ENCODE data around the gene COX6B1.

The COX6B1 gene

GRCh38 chr19:35692010-35692409 lies 43.9 kb downstream of the COX6B1 start:
- no peak overlapping the region for H2AFZ ChIP-seq (ENCODE audit: low read length, unreplicated experiment)

GRCh38 chr19:35693422-35693821 lies 45.3 kb downstream of the COX6B1 start:
- Histone ChIP-seq H3K79me2 (ENCODE audit: control insufficient read depth, insufficient read depth, low read length, unreplicated experiment) (no peaks in the 10 kb centered on the region), H3K36me3 (ENCODE audit: insufficient read depth, low read length) (no peaks in the 10 kb centered on the region), H2AFZ (ENCODE audit: low read length, unreplicated experiment) (no peak overlapping the region), H3K4me3 (ENCODE audit: low read depth, low read length) (no peak overlapping the region), H3K27me3 (ENCODE audit: insufficient read depth, low read length) (no peaks in the 10 kb centered on the region), H3K27ac (ENCODE audit: low read depth, low read length) (no peak overlapping the region), H3K4me1 (ENCODE audit: control insufficient read depth, insufficient read depth, low read length, unreplicated experiment) (no peaks in the 10 kb centered on the region)

More at GRCh38 chr19:35692010-35692409, 43.9 kb downstream of the COX6B1 start:
- no peaks in the 10 kb centered on the region for H3K79me2 ChIP-seq (ENCODE audit: control insufficient read depth, insufficient read depth, low read length, unreplicated experiment)
- no peak overlapping the region for H3K27ac ChIP-seq (ENCODE audit: low read depth, low read length)
- no peaks in the 10 kb centered on the region for H3K36me3 ChIP-seq (ENCODE audit: insufficient read depth, low read length)
- no peaks in the 10 kb centered on the region for H3K4me1 ChIP-seq (ENCODE audit: control insufficient read depth, insufficient read depth, low read length, unreplicated experiment)
- no peak overlapping the region for H3K4me3 ChIP-seq (ENCODE audit: low read depth, low read length)
- H3K27me3 ChIP-seq (ENCODE audit: insufficient read depth, low read length), result no peaks in the 10 kb centered on the region

GRCh38 chr19:35693835-35694599 lies 45.9 kb downstream of the COX6B1 start:
- Histone ChIP-seq H3K36me3 (ENCODE audit: insufficient read depth, low read length) (no peaks in the 10 kb centered on the region), H3K4me3 (ENCODE audit: low read depth, low read length) (no peak overlapping the region), H3K79me2 (ENCODE audit: control insufficient read depth, insufficient read depth, low read length, unreplicated experiment) (no peaks in the 10 kb centered on the region), H3K27ac (ENCODE audit: low read depth, low read length) (no peak overlapping the region), H3K27me3 (ENCODE audit: insufficient read depth, low read length) (no peaks in the 10 kb centered on the region), H2AFZ (ENCODE audit: low read length, unreplicated experiment) (no peak overlapping the region), H3K4me1 (ENCODE audit: control insufficient read depth, insufficient read depth, low read length, unreplicated experiment) (no peaks in the 10 kb centered on the region)

DNA sequence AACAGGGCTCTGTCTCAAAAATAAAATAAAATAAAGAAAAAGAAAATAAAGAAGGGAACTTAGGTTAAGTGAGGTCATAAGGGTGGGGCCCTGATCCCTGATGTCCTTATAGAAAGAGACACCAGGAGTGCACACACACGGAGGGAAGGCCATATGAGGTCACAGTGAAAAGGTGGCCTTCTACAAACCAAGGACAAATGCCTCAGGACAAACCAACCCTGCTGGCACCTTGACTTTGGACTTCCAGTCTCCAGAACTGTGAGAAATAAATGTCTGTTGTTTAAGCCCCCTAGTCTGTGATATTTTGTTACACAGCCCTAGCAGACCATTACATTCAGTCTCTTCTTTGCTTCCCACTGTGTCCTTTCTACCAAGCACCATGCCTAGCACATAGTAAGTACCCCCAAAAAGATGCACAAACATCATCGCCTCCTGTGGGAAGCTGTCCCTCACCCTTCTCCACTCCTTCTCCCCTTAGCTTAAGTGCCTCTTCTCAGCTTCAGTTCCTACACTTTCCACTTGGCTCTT lies 47.8 kb downstream of the COX6B1 start:
- no peak overlapping the region for H3K4me3 ChIP-seq (ENCODE audit: low read depth, low read length)
- H3K79me2 ChIP-seq (ENCODE audit: control insufficient read depth, insufficient read depth, low read length, unreplicated experiment), result no peaks in the 10 kb centered on the region

DNA sequence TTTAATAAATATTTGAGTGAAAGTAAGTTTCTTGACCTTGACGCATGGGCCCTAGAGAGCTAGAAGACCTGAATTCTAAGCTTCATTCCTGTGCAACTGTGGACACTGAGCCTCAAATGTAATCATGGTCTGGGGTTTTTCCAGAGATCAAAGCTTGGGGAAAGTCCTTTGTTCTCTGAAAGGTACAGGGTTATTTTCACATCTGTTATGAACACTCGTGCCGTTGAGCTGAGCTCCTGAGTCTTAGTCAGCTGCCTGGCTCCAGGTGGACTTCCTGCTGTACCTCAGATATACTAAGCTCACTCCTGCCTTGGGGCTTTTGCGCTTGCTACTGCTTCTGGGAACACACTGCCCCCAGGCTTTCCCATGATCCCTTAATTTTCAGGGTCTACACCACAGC lies 48.7 kb downstream of the COX6B1 start:
- Histone ChIP-seq H3K4me3 (ENCODE audit: low read depth, low read length) (no peak overlapping the region), H3K27ac (ENCODE audit: low read depth, low read length) (no peak overlapping the region), H3K27me3 (ENCODE audit: insufficient read depth, low read length) (no peaks in the 10 kb centered on the region), H3K36me3 (ENCODE audit: insufficient read depth, low read length) (no peaks in the 10 kb centered on the region), H3K4me1 (ENCODE audit: control insufficient read depth, insufficient read depth, low read length, unreplicated experiment) (no peaks in the 10 kb centered on the region), H3K79me2 (ENCODE audit: control insufficient read depth, insufficient read depth, low read length, unreplicated experiment) (no peaks in the 10 kb centered on the region), H2AFZ (ENCODE audit: low read length, unreplicated experiment) (no peak overlapping the region)

More for the DNA sequence above, 47.8 kb downstream of the COX6B1 start:
- no peak overlapping the region for H2AFZ ChIP-seq (ENCODE audit: low read length, unreplicated experiment)
- H3K36me3 ChIP-seq (ENCODE audit: insufficient read depth, low read length), result no peaks in the 10 kb centered on the region
- H3K4me1 ChIP-seq (ENCODE audit: control insufficient read depth, insufficient read depth, low read length, unreplicated experiment), result no peaks in the 10 kb centered on the region
- H3K27ac ChIP-seq (ENCODE audit: low read depth, low read length), result no peak overlapping the region
- no peaks in the 10 kb centered on the region for H3K27me3 ChIP-seq (ENCODE audit: insufficient read depth, low read length)

DNA sequence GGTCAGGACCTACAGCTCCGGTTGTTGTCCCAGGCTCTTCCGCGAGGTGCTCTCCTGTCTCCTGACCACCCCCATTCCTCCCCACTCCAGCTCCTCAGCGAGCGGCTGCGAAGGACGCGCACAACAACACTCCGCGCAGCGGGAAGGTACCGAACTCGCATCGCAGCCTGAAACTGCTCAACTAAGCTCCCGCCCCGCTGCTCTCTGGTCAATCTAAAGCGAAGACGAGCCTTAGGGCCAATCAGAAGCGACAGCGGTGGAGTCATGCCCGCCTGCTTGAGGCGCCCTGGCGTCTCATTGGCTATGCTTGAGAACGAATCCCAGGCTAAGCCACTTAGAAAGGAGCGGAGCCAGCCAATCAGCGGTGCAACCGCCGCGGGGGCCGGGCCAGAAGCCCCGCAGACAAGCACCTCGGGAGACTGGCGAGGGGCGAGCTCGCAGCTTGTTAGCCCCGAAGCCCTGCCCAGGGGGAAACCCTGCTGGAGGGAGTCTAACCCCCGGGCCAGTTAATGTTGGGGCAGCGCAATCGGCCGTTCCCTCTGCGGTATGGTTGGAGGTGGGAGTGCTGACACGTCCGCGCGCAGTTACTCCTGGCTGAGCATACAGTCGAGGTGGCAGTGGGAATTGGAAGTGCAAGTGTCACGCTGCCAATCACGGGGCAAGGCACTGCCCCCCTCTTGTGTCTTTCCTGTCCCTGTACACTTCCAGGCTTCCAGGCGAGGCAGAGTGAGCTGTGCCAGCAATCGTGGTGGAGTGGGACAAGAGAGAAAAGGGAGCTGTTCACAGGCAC lies 54.3 kb downstream of the COX6B1 start:
- Histone ChIP-seq H2AFZ (ENCODE audit: low read length, unreplicated experiment) (peak overlapping the region; percentile 91), H3K36me3 (ENCODE audit: insufficient read depth, low read length) (no peaks in the 10 kb centered on the region), H3K4me1 (ENCODE audit: control insufficient read depth, insufficient read depth, low read length, unreplicated experiment) (no peaks in the 10 kb centered on the region), H3K27ac (ENCODE audit: low read depth, low read length) (no peak overlapping the region), H3K4me3 (ENCODE audit: low read depth, low read length) (peak overlapping the region; percentile 74), H3K79me2 (ENCODE audit: control insufficient read depth, insufficient read depth, low read length, unreplicated experiment) (no peaks in the 10 kb centered on the region), H3K27me3 (ENCODE audit: insufficient read depth, low read length) (no peaks in the 10 kb centered on the region)

DNA sequence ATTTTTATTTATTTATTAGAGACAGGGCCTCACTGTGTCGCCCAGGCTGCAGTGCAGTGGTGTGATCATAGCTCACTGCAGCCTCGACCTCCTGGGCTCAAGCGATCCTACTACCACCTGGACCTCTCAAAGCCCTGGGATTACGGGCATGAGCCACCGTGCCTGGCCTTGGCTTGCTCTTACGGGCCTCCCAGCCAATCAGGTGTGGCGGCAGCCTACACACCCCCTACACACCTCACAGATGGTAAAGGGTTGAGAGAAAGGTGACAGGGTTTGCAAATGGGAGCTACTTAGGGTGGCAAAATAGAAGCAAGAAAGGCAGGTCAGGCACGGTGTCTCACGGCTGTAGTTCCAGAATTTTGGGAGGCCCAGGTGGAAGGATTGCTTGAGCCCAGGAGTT lies 55.2 kb downstream of the COX6B1 start:
- H3K4me1 ChIP-seq (ENCODE audit: control insufficient read depth, insufficient read depth, low read length, unreplicated experiment), result no peaks in the 10 kb centered on the region

GRCh38 chr19:35704218-35704617 lies 56.1 kb downstream of the COX6B1 start, which contains the start of gene ZBTB32:
Gene ZBTB32, plus strand, starts transcription at chr19:35704558. Its CDS starts 10,069 bp downstream, at chr19:35714627.
- Histone ChIP-seq H3K4me3 (ENCODE audit: low read depth, low read length) (no peak within 1 kb of the TSS), H3K27me3 (ENCODE audit: insufficient read depth, low read length) (no peaks in the 10 kb centered on the region), H3K79me2 (ENCODE audit: control insufficient read depth, insufficient read depth, low read length, unreplicated experiment) (no peaks in the 10 kb centered on the region), H3K36me3 (ENCODE audit: insufficient read depth, low read length) (no peaks in the 10 kb centered on the region), H2AFZ (ENCODE audit: low read length, unreplicated experiment) (no peak within 1 kb of the TSS), H3K4me1 (ENCODE audit: control insufficient read depth, insufficient read depth, low read length, unreplicated experiment) (no peaks in the 10 kb centered on the region), H3K27ac (ENCODE audit: low read depth, low read length) (no peak within 1 kb of the TSS)

More for the DNA sequence above, 55.2 kb downstream of the COX6B1 start:
- no peak overlapping the region for H2AFZ ChIP-seq (ENCODE audit: low read length, unreplicated experiment)
- no peaks in the 10 kb centered on the region for H3K79me2 ChIP-seq (ENCODE audit: control insufficient read depth, insufficient read depth, low read length, unreplicated experiment)
- no peaks in the 10 kb centered on the region for H3K27me3 ChIP-seq (ENCODE audit: insufficient read depth, low read length)
- no peaks in the 10 kb centered on the region for H3K36me3 ChIP-seq (ENCODE audit: insufficient read depth, low read length)
- H3K4me3 ChIP-seq (ENCODE audit: low read depth, low read length), result no peak overlapping the region
- H3K27ac ChIP-seq (ENCODE audit: low read depth, low read length), result no peak overlapping the region

Data from ACC112 (cell line).